ENCODE results near the gene SMAD3.

Gene SMAD3

GRCh38 chr15:67082007-67082536 is 16.7 kb downstream of the SMAD3 start:
- no peak for DNase-seq

DNA sequence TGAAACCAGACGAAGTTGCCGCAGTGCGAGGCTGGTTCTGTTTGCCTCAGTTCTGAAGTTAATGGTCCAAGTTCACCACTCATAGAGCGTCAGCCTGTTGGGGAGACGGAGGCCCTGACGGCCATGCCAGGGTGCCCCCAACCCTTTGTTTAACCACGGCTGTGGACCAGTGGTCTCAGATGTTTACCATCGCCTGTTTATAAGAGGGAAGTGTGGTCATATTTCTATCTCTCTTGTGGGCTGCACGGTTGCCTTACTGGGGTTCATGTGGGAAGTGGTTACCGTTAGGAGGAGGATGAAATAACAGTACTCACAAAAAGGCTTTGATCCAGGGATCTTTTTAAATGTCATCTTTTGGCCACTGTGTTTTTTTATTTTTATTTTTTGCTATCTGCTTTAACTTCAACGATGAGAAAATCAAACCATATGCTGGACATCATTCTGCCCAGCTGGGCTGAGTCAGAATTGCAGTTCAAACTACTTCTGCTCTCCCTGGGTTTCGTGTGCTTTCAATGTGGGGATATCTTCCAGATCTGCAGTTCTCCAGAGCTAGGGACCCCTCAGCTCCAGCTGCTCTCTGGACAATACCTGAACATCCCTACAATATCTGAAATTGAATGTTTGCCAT is 17.8 kb downstream of the SMAD3 start:
- DNase-seq: no peak

DNA sequence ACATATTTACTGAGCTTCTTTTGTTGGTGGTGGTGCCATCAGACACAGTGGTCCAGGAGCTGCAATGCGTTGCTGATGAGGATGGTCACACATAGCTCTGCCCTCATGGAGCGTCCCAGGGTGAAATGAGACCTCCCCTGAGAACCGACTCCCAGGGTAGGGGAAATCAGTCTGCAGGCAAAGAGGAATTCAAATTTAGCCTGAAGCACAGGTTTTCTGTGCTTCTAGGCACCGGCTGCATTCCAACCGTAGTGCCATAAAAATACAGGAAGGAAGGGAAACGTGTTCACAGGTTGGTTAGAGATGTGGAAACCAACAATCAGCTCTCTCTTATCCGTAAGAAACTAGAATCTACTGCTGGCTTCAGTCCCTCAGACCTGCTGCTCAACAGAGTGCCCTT is 19.2 kb downstream of the SMAD3 start:
- DNase-seq: no peak

- no peak for DNase-seq
Observed at GRCh38 chr15:67085237-67085817, 19.9 kb downstream of the SMAD3 start.

GRCh38 chr15:67085818-67086636 is 20.6 kb downstream of the SMAD3 start:
- no peak for DNase-seq

DNA sequence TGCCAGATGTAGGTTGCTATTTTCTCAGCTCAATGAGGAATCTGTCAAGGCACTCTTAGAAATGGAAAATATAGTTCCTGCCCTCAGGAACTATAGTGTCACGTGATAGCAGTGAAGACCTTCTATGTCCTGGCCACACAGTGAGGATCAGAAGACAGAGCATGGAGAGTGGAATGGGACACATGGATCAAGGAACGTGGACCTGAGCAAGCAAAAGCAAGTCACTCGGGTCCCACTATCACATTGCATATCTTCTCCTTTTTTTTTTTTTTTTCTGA is 21.2 kb downstream of the SMAD3 start:
- DNase-seq: no peak

- no peak for DNase-seq
Observed at GRCh38 chr15:67087507-67088172, 22.2 kb downstream of the SMAD3 start.

DNA sequence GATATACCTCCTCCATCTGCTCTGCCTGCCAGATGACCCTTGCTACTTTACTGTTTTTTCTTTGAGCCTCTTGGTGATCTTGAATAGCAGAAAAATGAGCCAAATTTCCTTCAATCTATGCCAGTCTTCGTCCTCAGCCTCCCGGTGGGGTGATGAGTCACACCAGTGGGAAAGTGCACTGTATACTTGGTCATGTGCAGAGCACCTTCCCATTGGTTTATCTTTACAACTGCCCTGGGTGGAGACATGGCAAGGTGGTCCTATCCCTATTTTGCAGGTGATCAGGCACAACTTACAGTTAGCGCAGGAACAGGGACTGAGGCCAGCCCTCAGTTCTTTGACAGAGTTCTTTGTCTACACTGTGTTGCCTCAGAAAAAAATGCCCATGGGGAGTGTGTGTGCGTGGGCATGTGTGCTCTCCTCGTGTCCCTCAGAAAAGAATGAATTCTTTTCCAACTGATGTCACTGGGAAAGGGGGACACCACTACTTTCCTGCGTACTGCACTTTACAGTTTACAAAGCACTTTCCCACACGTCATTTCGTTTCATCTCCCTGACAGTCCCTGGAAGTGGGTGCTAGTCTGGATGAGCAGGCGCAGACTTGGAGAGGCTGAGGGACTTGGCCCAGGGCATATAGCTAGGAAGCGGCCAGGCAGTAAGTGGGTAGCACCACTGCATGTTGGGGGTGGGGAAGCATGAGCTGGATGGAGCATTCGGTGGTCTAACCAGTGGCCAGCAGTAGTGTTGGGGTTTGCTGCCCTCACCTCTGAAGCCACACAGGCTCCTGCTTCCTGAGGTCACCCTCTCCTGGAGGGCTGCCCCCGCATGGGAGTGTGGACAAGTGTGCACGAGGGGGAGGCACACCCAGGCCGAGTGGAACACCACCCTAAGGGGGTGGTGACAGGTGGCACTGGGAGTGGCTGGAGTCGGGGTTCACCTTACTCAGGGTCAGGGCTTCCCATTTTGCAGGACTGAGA is 24.1 kb downstream of the SMAD3 start:
- no peak for DNase-seq

- DNase-seq: no peak
Observed at GRCh38 chr15:67090297-67091070, 25.1 kb downstream of the SMAD3 start.

DNA sequence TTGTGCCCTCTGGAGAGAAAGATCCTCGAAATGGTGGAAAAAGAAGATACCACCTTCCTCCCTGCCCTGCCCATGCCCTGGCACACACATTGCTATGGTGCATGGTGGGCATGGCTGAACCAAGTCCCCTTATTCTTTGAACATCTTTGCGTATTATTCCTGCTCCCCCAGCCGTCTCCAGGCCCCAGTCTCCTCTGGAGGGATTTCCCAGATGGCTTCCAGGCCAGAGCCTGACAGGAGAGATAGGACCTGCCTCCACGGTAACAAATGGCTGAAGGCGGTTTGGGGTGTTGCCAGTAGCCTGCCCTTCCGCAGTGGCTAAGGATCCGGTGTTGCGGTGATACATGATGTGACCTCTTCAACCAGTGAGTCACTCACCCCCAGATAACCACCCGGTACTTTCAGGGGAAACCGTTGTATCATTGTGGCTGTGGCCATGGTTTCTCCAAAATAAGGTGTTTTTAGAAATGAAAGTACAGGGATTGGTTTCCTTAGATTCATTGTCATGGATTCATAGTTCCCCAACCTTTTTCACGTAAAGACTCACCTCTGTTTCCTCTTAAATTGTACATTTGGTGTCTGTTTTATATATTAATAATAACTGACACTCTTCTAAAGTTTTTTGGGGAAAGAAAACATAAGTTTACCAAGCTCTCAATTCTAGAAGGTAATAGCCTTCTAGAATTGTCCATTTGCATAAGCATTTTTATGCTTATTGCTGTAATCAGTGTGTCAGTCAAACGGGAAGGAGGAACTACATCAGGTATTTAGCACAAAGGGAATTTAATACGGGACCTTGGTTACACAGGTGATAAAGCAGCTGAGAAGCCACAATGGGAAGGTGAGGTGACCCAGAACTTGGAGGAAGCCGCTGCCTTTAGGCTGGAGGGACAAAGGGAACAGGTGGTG is 25.9 kb downstream of the SMAD3 start:
- DNase-seq: no peak

DNA sequence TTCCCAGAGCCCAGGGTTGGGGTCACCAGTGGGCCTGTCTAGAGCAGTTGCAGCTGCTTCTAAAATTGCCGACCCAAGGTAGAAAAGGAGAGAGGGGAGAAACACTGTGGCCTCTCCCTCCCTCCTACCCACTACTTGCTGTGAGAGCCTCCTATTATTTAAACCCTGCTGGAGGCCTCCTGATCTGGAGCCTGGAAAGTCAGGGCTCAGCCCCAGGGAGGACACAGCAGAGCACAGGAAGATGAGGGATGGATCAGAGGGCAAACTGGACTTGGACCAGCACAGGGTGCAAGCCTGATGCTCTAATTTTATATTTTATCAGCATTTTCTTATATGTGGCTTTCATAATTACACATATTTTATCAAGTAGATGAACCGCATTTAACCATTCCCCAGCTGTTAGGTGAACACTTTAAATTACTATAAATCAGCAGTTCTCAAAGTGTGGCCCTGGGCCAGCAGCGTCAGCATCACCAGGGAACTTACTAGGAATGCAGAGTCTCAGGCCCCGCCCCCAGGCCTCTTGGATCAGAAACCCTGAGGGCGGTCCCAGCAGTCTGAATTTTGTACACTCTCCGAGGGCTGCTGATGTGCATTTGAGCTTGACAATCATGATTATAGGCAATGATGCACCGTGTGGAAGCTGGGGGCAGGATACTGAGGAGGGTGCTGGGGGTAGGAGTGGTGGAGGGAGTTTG is 26.7 kb downstream of the SMAD3 start:
- no peak for DNase-seq

- DNase-seq: no peak
Observed at GRCh38 chr15:67092752-67093503, 27.5 kb downstream of the SMAD3 start.

GRCh38 chr15:67093504-67093862 is 28.1 kb downstream of the SMAD3 start:
- DNase-seq: no peak

DNA sequence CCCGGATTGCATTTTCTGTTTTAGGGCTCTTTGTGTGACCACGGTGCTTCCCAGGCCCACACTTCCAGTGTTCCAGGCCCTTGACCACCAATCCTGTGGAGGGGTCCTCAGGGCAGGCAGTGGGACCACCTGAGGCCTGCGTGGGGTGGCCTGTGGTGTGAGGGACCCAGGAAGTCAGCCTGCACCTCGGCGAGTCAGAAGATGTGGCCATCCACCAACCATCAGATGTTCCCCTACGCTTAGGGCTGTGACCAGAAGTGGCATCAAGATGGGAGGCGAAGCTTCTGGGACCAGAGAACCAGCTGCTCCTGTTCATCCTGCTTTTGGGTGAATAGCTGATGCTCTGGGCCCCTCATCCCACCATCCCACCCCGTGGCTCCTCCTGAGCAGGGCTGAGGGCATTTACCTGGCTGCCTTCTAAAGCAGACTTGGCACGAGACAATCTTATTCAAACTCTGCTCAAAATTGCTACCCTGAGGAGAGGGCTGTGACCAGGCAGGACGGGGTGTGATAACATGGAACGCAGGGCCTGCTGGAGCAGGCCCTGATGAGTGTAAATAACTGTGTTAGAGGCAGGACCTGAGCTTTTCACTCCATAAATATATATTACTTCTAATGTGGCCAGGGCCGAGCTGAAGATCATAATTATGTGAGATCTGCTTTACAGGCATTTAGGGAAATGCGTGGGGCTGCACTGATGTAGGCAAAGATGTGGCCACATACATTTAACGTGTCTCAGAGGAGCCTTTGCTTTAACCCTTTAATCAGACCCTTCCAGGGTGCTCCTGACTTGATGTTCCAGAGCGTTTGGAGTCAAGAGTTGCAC is 28.8 kb downstream of the SMAD3 start:
- no peak for DNase-seq

- DNase-seq: no peak
Observed at GRCh38 chr15:67095912-67096311, 30.5 kb downstream of the SMAD3 start.

DNA sequence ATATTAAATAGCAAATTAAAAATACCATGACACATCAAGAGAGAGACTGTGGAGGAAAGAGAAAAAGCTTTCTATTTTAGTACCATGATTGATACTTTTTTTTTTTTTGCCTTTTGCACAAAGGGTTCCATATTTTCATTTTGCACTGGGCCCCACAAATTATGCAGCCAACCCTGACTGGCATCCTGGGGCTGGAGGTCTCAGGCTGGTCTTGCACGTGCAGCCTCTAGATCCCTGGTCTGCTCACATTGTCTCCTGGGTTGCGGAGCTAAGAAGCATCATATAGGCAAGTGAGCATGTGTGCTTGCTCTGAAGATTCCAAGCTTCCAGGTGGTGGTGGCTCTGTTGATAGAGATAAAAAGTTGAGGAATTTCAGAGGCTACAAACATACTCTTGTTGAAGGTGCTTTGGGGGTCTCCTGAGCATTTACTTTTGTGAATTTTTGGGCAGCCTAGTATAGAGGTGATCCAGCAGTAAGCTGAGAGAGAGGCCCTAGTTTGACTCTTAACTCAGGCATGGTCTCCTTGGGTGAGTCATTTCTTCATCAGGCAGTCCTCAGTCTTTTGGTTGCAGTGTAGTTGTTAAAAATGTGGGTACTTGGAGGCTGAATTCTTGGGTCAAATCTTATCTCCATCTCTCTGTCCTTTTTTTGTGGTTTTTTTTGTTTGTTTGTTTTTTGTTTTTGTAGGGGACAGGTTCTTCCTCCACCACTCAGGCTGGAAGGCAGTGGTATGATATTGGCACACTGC is 31.3 kb downstream of the SMAD3 start:
- no peak for DNase-seq

DNA sequence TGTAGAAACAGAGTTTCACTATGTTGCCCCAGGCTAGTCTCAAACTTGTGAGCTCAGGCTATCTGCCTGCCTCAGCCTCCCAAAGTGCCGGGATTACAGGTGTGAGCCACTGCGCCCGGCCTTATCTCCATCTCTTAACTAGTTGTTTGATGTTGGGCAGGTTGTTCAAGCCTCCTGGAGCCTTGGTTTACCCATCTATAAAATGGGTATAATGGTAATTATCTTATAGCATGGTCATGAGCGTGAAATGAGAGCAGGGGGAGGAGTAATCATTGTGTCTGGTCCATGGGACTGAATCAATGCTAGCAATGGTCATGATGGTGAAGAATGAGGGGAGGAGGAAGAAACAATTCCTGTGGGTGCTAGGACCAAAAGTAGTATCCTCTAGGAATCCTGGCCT is 32.0 kb downstream of the SMAD3 start:
- no peak for DNase-seq

Measured in NCI-H1694 treated with DMSO at 0.1 percent for 48 hours (cell line).